H1 (cell line): ENCODE results near the gene RERE. TPM values are rescaled to one million over a fixed set of nuclear protein-coding genes. Genes with fewer than 3 reads are reported as not detected.
"Not testable (repeated sequence)": the region's sequence is repeated elsewhere in the genome, so short reads cannot be mapped to it uniquely, and the experiment has no call there.

Experiments
- CTCF ChIA-PET: fragments of 300-600 bp; sonication (Branson Sonifier 250); formaldehyde crosslinking; loops from one replicate; lab custom pipeline; 2021; ENCODE audit not compliant: partially characterized antibody; lab: Charles Lee
- POLR2A ChIA-PET: fragments of 300-600 bp; sonication (Branson Sonifier 250); formaldehyde crosslinking; loops from one replicate; lab custom pipeline; 2021; ENCODE audit warnings: inconsistent platforms; ENCODE audit not compliant: partially characterized antibody; lab: Charles Lee
- DNase-seq, 2 experiments: peaks; one replicate each; pipeline versions ENCODE4 v3.0.0 to v3.0.0-alpha.2; 2010 to 2022; ENCODE audit warnings: low spot score in 2 of 2, low read depth in 1 of 2, mixed read lengths in 1 of 2
- FAIRE-seq: peaks from 2 replicates; lab custom pipeline; 2011; peaks lifted over from hg19 to GRCh38; lab: Jason Lieb, UNC
- H2AFZ ChIP-seq: 2 replicates; pipeline ENCODE4 v1.8.1; 2012; ENCODE audit warnings: low read length, inconsistent platforms
- H2AK5ac ChIP-seq: 2 replicates; pipeline ENCODE4 v1.6.1; 2013; ENCODE audit warnings: low read depth, low read length
- H2BK120ac ChIP-seq: replicated peaks from 2 replicates; pipeline ENCODE3; 2013; ENCODE audit warnings: low read depth, low read length, inconsistent platforms
- H2BK12ac ChIP-seq: 2 replicates; pipeline ENCODE4 v1.6.1; 2013; ENCODE audit warnings: low read depth, low read length
- H2BK15ac ChIP-seq: 2 replicates; pipeline ENCODE4 v1.6.1; 2013; ENCODE audit warnings: low read length
- H2BK20ac ChIP-seq: 2 replicates; pipeline ENCODE4 v1.6.1; 2013; ENCODE audit warnings: low read length
- H2BK5ac ChIP-seq: 2 replicates; pipeline ENCODE4 v1.6.1; 2013; ENCODE audit warnings: low read depth, low read length
- H3K14ac ChIP-seq: 2 replicates; pipeline ENCODE4 v1.6.1; 2013; ENCODE audit warnings: inconsistent platforms; ENCODE audit not compliant: insufficient read length
- H3K18ac ChIP-seq: 2 replicates; pipeline ENCODE4 v1.6.1; 2013; ENCODE audit warnings: low read length; ENCODE audit errors: extremely low read depth
- H3K23ac ChIP-seq: 2 replicates; pipeline ENCODE4 v1.6.1; 2013; ENCODE audit warnings: inconsistent platforms; ENCODE audit not compliant: insufficient read length
- H3K23me2 ChIP-seq: 2 replicates; pipeline ENCODE4 v1.6.1; 2013; ENCODE audit warnings: low read depth, low read length
- H3K27ac ChIP-seq: 2 replicates; pipeline ENCODE4 v1.6.1; 2011; ENCODE audit warnings: low read depth, low read length, inconsistent platforms
- H3K27me3 ChIP-seq, 4 experiments: replicated peaks in 1 of 4; 1 replicate in 1 of 4; 2 replicates in 3 of 4; pipeline versions ENCODE4 v1.6.1 to v1.8.1; 2011 to 2013; ENCODE audit warnings: low read length in 3 of 4, mild to moderate bottlenecking in 3 of 4, inconsistent platforms in 2 of 4, mixed read lengths in 2 of 4, moderate library complexity in 1 of 4; ENCODE audit not compliant: control insufficient read depth in 3 of 4, insufficient read depth in 3 of 4; ENCODE audit errors: extremely low read depth in 1 of 4
- H3K36me3 ChIP-seq, 4 experiments: 2 replicates each; pipeline versions ENCODE4 v1.6.1 to v1.8.1; 2011 to 2013; ENCODE audit warnings: mild to moderate bottlenecking in 4 of 4, low read length in 3 of 4, moderate library complexity in 2 of 4, control low read depth in 1 of 4, inconsistent platforms in 1 of 4; ENCODE audit not compliant: insufficient read depth in 4 of 4, control insufficient read depth in 2 of 4
- H3K4ac ChIP-seq: replicated peaks from 2 replicates; pipeline ENCODE3; 2013; ENCODE audit warnings: low read length, low read depth, mixed read lengths, inconsistent platforms; ENCODE audit not compliant: insufficient read length
- H3K4me1 ChIP-seq, 4 experiments: replicated peaks in 1 of 4; 1 replicate in 1 of 4; 2 replicates in 3 of 4; pipeline versions ENCODE4 v1.6.1 to v1.8.1; 2011 to 2013; ENCODE audit warnings: low read length in 3 of 4, inconsistent platforms in 2 of 4, mixed read lengths in 1 of 4; ENCODE audit not compliant: insufficient read depth in 4 of 4, control insufficient read depth in 3 of 4
- H3K4me2 ChIP-seq, 2 experiments: 2 replicates each; pipeline versions ENCODE4 v1.6.1 to v1.8.1; 2011 to 2013; ENCODE audit warnings: low read depth in 2 of 2, low read length in 2 of 2, control low read depth in 1 of 2, inconsistent platforms in 1 of 2, mild to moderate bottlenecking in 1 of 2; ENCODE audit not compliant: insufficient read depth in 1 of 2
- H3K4me3 ChIP-seq, 4 experiments: fragments of 200-600, 300-600 bp in 1 of 4; sonication (generic), shearing (Covaris generic), sonication (Bioruptor Twin) in 1 of 4; 2 replicates each; pipeline versions ENCODE4 v1.5.1 to v1.8.1; 2011 to 2016; ENCODE audit warnings: low read length in 4 of 4, low read depth in 3 of 4, control low read depth in 2 of 4, inconsistent platforms in 2 of 4, mild to moderate bottlenecking in 2 of 4, mixed read lengths in 1 of 4, moderate library complexity in 1 of 4; ENCODE audit not compliant: insufficient read depth in 2 of 4; ENCODE audit errors: extremely low read depth in 1 of 4
- H3K56ac ChIP-seq: replicated peaks from 2 replicates; pipeline ENCODE3; 2013; ENCODE audit warnings: low read depth, mild to moderate bottlenecking, mixed read lengths, low read length, inconsistent platforms; ENCODE audit not compliant: insufficient read length
- H3K79me1 ChIP-seq: 2 replicates; pipeline ENCODE4 v1.6.1; 2013; ENCODE audit warnings: low read depth, low read length, control low read depth
- H3K79me2 ChIP-seq, 2 experiments: 2 replicates each; pipeline versions ENCODE4 v1.6.1 to v1.8.1; 2012 to 2013; ENCODE audit warnings: low read length in 2 of 2, mild to moderate bottlenecking in 2 of 2, inconsistent platforms in 1 of 2; ENCODE audit not compliant: insufficient read depth in 2 of 2, control insufficient read depth in 1 of 2
- H3K9ac ChIP-seq, 4 experiments: replicated peaks in 1 of 4; 1 replicate in 1 of 4; 2 replicates in 3 of 4; pipeline versions ENCODE4 v1.6.1 to v1.8.1; 2011 to 2013; ENCODE audit warnings: low read depth in 3 of 4, low read length in 3 of 4, control low read depth in 2 of 4, mild to moderate bottlenecking in 2 of 4, moderate library complexity in 2 of 4, inconsistent platforms in 1 of 4; ENCODE audit errors: extremely low read depth in 1 of 4
- H3K9me3 ChIP-seq, 2 experiments: 2 replicates each; pipeline versions ENCODE4 v1.6.1 to v1.8.1; 2012 to 2013; ENCODE audit warnings: mild to moderate bottlenecking in 2 of 2, moderate library complexity in 2 of 2, control low read depth in 1 of 2, inconsistent platforms in 1 of 2, low read depth in 1 of 2, low read length in 1 of 2, mixed read lengths in 1 of 2; ENCODE audit not compliant: insufficient read depth in 2 of 2
- H4K20me1 ChIP-seq, 2 experiments: replicated peaks in 1 of 2; 2 replicates each; pipeline versions ENCODE3 to v1.8.1; 2011 to 2013; ENCODE audit warnings: inconsistent platforms in 2 of 2, low read length in 2 of 2, mild to moderate bottlenecking in 1 of 2; ENCODE audit not compliant: insufficient read depth in 2 of 2, control insufficient read depth in 1 of 2
- H4K5ac ChIP-seq: 2 replicates; pipeline ENCODE4 v1.6.1; 2013; ENCODE audit warnings: low read length, low read depth, mixed read lengths, inconsistent platforms; ENCODE audit not compliant: insufficient read length
- H4K8ac ChIP-seq: 2 replicates; pipeline ENCODE4 v1.8.0; 2013; ENCODE audit warnings: mild to moderate bottlenecking, moderate library complexity, low read length, inconsistent platforms; ENCODE audit not compliant: insufficient read depth; ENCODE audit errors: extremely low read depth
- H4K91ac ChIP-seq: replicated peaks from 2 replicates; pipeline ENCODE3; 2013; ENCODE audit warnings: low read length, mixed read lengths, inconsistent platforms; ENCODE audit not compliant: insufficient read length
- WGBS, 2 experiments: shearing (Covaris generic) in 1 of 2; methylation state at CpG; one replicate each; pipeline versions ENCODE4 v1.1.6 to v1.1.7; 2013 to 2015; ENCODE audit warnings: low lambda C conversion rate in 2 of 2, mixed read lengths in 2 of 2, inconsistent platforms in 1 of 2, low coverage in 1 of 2, missing lambda C conversion rate in 1 of 2; ENCODE audit not compliant: insufficient replicate concordance in 2 of 2, insufficient coverage in 1 of 2, insufficient read length in 1 of 2; ENCODE audit errors: extremely low coverage in 1 of 2, missing lambda C conversion rate in 1 of 2; 5-methylcytosine and 5-hydroxymethylcytosine counted together
- polyA plus RNA-seq, 7 experiments: library from polyadenylated mRNA; depleted of rRNA in 3 of 7; stranded (reverse) in 5 of 7; unstranded in 2 of 7; fragments of >200 nt in 5 of 7; fragments of 200-250 nt in 2 of 7; gene quantifications; 1 replicate in 5 of 7; 2 replicates in 1 of 7; 4 replicates in 1 of 7; pipeline versions ENCODE4 v1.2.1 to v1.2.3, GENCODE V29; 2011 to 2013; ENCODE audit warnings: missing spikeins in 2 of 7, mixed read lengths in 2 of 7
- total RNA-seq: library from RNA; stranded (reverse); fragmentation: NEBNext Ultra II Directional; extraction: Animal tissue kit (Norgen Biotek cat#: 25700); gene quantifications from 2 replicates; pipeline ENCODE4 v1.2.1, GENCODE V29; 2021

The RERE gene
- total and polyA plus RNA-seq, 2 of the 8 experiments (the other 6 are each of a cell fraction or from before 2014, with no cell fraction given), result 15.3 to 142 TPM

DNA sequence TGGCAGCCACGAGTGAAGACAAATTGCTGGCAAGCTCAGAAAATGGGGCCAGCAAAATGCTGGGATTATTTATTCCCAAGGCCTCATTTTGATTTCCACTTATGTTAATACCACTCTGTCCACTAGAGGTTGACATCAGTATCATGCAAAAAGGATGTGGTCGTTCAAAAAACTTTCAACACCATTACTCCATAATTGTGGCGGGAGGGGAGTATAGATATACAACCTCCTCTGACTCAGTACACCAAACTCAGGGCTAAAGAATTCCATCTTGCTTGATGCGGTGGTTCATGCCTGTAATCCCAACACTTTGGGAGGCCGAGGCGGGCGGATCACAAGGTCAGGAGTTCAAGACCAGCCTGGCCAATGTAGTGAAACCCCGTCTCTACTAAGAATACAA, 200.6 kb downstream of the RERE start:
- H3K4me3 ChIP-seq, H3K27ac ChIP-seq, H4K5ac ChIP-seq, FAIRE-seq, POLR2A ChIA-PET, H3K9ac ChIP-seq, H2AFZ ChIP-seq, H4K8ac ChIP-seq, H2BK12ac ChIP-seq, H2BK20ac ChIP-seq, H3K18ac ChIP-seq, H2BK120ac ChIP-seq, H4K20me1 ChIP-seq, H4K91ac ChIP-seq, H2BK5ac ChIP-seq, H3K4me1 ChIP-seq, H3K23ac ChIP-seq, H3K56ac ChIP-seq, H3K23me2 ChIP-seq, H3K14ac ChIP-seq, H2BK15ac ChIP-seq, H3K36me3 ChIP-seq, H3K9me3 ChIP-seq, CTCF ChIA-PET, H3K4ac ChIP-seq, H3K79me1 ChIP-seq, H2AK5ac ChIP-seq, DNase-seq, H3K27me3 ChIP-seq, H3K4me2 ChIP-seq: not testable (repeated sequence)
- H3K79me2 ChIP-seq, result peaks cover 0 to 67% of the 10 kb centered on the region in 2 experiments; a peak in 2 of 4 replicates
- 88% methylated on average over 8 of the region's 8 CpGs; no CpG with 5 or more reads in 1 of the 2 experiments for WGBS, 2 experiments
